GM12875 (cell line): ENCODE data around the gene TRIM66.

Experiments
- H3K4me3 ChIP-seq: one replicate; pipeline ENCODE4 v1.5.1; 2011; ENCODE audit warnings: low read depth, low read length, control low read depth
- CTCF ChIP-seq: IDR thresholded peaks from 2 replicates; pipeline ENCODE4 v1.5.1; 2011; ENCODE audit warnings: low read depth, mild to moderate bottlenecking, control low read depth, inconsistent platforms, low read length, moderate library complexity, borderline replicate concordance; ENCODE audit not compliant: insufficient read depth

The TRIM66 gene

GRCh38 chr11:8597182-8597581 lies 85.3 kb downstream of the TRIM66 start:
- H3K4me3 ChIP-seq, result no peak overlapping the region
- no peak for TF ChIP-seq CTCF

- H3K4me3 ChIP-seq, result no peak overlapping the region
- no peak for TF ChIP-seq CTCF
These were observed 85.9 kb downstream of the TRIM66 start for GRCh38 chr11:8596504-8597046.

GRCh38 chr11:8593935-8594909 lies 88.2 kb downstream of the TRIM66 start, which contains the start of gene STK33:
Gene STK33, minus strand, starts transcription at chr11:8594228. Its CDS starts 119,323 bp downstream, at chr11:8474905.
- H3K4me3 ChIP-seq, result peak within 1 kb of the TSS; percentile 84
- TF ChIP-seq CTCF, result no peak

- peak overlapping the region; percentile 84 for H3K4me3 ChIP-seq
These were observed 89.0 kb downstream of the TRIM66 start for GRCh38 chr11:8593455-8593854.

DNA sequence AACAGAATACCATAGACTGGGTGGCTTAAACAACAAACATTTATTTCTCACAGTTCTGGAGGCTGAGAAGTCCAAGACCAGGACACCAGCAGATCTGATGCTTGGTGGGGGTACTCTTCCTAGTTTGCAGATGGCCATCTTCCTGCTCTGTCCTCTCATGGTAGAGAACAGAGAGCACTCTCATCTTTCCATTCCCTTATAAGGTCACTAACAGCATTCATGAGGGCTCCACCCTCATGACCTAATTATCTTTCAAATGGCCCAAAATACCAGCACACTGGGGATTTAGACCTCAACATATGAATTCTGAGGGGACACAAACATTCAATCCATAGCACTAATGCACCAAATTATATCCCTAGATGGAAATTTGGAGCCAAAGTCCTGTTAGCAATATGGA lies 94.5 kb downstream of the TRIM66 start:
- H3K4me3 ChIP-seq, result no peak overlapping the region
- no peak for TF ChIP-seq CTCF

More at GRCh38 chr11:8593455-8593854, 89.0 kb downstream of the TRIM66 start:
- TF ChIP-seq CTCF, result no peak

DNA sequence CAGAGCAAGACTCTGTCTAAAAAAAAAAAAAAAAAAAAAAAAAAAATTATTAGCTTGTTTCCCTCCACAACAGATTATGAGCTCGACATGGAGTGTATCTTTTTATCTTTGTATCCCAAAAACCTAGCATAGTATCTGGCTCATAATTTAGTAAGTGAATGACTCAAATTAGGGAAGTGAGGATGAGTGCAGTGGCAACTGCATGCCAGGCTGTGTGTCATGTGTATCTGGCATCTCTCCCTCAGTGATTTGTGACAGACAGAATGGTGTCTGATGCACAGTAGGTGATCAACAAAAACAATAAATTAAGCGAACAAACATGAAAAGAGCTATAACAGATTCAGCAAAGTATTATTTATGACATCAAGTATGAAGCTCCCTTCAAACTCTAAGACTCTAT lies 95.7 kb downstream of the TRIM66 start:
- H3K4me3 ChIP-seq, result no peak overlapping the region
- TF ChIP-seq CTCF, result no peak
